ENCODE results near the gene CTCFL. TPM values are rescaled to one million over a fixed set of nuclear protein-coding genes. Genes with fewer than 3 reads are reported as not detected.

Gene CTCFL
- total and polyA plus RNA-seq, 2 of the 8 experiments (the other 6 are each of a cell fraction or from before 2014, with no cell fraction given) = 0.30 to 0.80 TPM

DNA sequence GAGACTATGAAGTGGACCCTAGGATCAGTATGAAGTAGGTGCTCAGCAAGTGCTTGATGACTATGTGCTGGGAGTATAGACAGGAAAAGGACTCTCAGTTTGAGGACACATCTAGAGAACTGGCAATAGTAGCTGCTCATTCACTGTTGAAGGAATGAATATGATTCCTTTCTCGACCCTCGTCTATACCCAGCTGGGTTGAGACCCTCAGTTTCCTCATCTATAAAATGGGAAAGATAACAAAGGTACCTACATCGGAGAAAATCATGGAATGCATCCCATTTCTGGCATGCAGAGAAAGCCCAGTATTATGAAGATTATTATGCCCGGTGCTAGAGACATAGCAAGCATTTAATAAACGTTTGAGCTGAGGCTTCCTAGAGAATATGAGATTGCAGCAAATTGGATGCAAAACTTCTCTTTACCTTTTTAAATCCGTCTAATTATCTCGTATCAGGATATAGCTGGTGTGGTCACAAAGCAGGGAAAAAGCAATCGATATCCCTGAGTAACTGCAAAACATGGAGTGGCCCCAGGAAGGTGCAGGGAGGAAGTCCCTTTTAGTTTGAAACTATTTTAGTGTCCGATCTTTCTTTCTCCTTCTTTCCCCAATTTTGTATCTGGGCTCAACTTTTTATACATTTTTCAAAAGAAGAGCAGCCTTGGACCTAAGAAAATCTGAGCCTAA lies 33.1 kb upstream of the CTCFL start (continued):
- TF ChIP-seq TAF7 (optimal IDR thresholded peaks at IDR 0.05; ENCODE audit: borderline replicate concordance, low read depth, low read length) (no peak), NANOG (IDR thresholded peaks at IDR 0.05; ENCODE audit: insufficient read depth, low read depth, low read length, poor library complexity, severe bottlenecking) (no peak), GTF2F1 (IDR thresholded peaks at IDR 0.05; ENCODE audit: borderline replicate concordance, low read depth, low read length) (no peak)

Measured in H1 (cell line).